ENCODE data around the gene RNF169.

RNF169 gene

DNA sequence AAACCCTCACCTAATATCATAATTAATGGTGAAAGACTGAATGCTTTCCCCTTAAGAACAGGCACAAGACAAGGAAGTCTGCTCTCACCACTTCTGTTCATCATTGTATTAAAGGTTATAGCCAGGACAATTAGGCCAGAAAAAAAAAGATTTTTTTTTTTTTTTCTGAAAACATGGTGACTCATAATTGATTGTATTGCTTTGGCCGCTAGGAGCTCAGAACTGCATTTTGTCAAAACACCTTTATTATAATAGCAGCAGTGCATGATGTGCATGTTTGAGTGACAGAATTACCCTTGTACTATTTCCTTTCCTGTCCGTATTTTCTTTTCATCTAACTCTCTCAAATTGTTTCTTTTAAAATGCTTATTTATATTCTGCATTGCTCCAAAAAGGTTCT is 98.1 kb downstream of the RNF169 start:
- Histone ChIP-seq H3K4me1 (no peaks in the 10 kb centered on the region), H3K36me3 (peaks cover 21 to 83% (median 44%) of the 10 kb centered on the region in 3 donors), H3K27me3 (no peaks in the 10 kb centered on the region), H3K9me3 (no peaks in the 10 kb centered on the region), H3K4me3 (no peak overlapping the region), H3K27ac (no peak overlapping the region)
- intact Hi-C loops (cut with DNase I; ENCODE audit: low total_unique reads): no loop called here
- TF ChIP-seq, protein P1, sequence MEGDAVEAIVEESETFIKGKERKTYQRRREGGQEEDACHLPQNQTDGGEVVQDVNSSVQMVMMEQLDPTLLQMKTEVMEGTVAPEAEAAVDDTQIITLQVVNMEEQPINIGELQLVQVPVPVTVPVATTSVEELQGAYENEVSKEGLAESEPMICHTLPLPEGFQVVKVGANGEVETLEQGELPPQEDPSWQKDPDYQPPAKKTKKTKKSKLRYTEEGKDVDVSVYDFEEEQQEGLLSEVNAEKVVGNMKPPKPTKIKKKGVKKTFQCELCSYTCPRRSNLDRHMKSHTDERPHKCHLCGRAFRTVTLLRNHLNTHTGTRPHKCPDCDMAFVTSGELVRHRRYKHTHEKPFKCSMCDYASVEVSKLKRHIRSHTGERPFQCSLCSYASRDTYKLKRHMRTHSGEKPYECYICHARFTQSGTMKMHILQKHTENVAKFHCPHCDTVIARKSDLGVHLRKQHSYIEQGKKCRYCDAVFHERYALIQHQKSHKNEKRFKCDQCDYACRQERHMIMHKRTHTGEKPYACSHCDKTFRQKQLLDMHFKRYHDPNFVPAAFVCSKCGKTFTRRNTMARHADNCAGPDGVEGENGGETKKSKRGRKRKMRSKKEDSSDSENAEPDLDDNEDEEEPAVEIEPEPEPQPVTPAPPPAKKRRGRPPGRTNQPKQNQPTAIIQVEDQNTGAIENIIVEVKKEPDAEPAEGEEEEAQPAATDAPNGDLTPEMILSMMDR (IDR thresholded peaks at IDR 0.05): no peak
- no peak for DNase-seq

DNA sequence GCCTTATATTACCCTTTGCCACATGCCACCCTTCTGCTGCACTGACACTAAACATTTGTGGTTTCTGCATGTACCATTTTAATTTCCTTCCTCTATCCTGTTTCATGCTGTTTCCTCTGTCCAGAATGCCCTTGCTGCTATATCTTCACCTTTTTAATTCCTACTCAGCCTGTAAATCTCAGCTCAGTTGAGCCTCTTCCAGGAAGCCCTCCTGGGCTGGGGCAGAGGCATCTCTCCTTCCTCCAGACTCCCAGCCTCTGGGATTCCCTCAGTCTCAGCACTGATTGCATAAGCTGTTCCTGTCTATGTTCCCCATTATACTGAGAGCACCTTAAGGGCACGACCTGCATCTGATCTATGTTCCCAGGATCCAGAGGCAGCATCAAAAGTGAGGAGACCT is 98.7 kb downstream of the RNF169 start:
- no peaks in the 10 kb centered on the region for H3K9me3 ChIP-seq
- no peak overlapping the region for H3K4me3 ChIP-seq
- no peak for DNase-seq
- intact Hi-C loops (cut with DNase I; ENCODE audit: low total_unique reads): no loop called here
- no peak overlapping the region for H3K27ac ChIP-seq
- peaks cover 21 to 81% (median 44%) of the 10 kb centered on the region in 3 donors for H3K36me3 ChIP-seq
- no peaks in the 10 kb centered on the region for H3K4me1 ChIP-seq
- no peaks in the 10 kb centered on the region for H3K27me3 ChIP-seq
- TF ChIP-seq, protein P1 (IDR thresholded peaks at IDR 0.05): no peak

DNA sequence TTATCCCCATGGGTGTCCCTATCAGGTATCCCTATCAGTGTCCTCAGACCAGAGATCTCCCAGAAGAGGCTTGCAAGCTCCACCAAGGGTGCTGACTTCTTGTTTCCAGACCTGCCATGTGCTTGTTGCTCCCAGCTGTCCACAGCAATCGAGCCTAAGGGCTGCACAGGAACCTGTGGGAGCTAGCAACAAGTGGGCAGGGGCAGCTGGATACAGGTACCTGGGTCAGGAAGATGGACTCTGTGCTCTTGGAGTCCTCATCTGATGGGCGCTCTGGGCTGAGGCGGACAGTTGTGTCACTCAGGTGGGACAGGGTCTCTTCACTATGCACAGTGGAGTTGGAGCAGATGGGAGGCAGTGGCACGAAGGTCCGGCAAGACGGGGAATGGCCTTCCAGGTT is 99.2 kb downstream of the RNF169 start:
- no peaks in the 10 kb centered on the region for H3K9me3 ChIP-seq
- intact Hi-C loops (cut with DNase I; ENCODE audit: low total_unique reads): no loop called here
- no peak for DNase-seq
- H3K27ac ChIP-seq: no peak overlapping the region
- peaks cover 20 to 81% (median 44%) of the 10 kb centered on the region in 3 donors for H3K36me3 ChIP-seq
- H3K27me3 ChIP-seq: no peaks in the 10 kb centered on the region
- TF ChIP-seq, protein P1 (IDR thresholded peaks at IDR 0.05): no peak
- no peaks in the 10 kb centered on the region for H3K4me1 ChIP-seq
- no peak overlapping the region for H3K4me3 ChIP-seq

DNA sequence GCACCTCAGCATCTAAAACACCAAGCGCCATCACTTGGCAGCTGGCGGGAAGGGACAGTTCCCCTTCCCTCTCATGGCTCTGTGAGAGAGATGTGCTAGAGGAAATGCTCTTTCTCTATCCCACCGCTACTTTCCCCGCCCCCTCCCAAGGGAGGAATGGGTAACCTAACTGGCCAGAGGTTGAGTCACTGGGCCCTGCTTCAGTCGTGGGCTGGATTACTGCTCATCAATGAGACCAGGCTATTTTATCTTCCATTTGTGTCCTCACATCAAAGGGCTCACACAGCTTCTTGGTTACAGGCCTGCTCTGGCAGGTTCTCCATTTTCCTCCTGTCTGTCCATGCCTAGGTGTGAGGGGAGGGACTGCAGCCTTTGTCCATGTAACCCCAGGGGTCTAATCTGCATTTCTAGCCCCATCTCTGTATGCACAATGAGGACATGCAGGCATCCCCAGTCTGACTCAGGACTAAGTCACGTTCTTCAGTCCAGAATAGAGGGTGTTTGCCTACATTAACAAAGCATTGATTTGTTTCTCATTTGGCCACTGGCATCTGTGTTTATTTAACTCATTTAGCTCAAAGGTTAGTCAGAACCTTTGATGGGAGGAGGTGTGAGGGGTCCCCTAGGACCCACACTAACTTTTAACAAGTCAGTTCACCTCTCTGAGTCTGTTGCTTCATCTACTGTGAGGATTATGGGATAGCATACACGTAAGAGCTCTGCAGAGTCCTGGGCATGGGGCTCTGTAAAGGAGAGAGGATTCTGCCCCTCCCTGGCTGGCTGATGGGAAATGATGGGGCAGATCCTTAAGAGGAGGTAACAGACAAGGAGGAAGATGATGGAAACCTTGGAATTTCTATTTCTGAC is 101.1 kb downstream of the RNF169 start:
- Histone ChIP-seq H3K27ac (no peak overlapping the region), H3K4me1 (no peaks in the 10 kb centered on the region), H3K9me3 (no peaks in the 10 kb centered on the region), H3K4me3 (no peak overlapping the region), H3K27me3 (no peaks in the 10 kb centered on the region), H3K36me3 (peaks cover 8 to 76% (median 28%) of the 10 kb centered on the region in 3 donors)
- intact Hi-C loops (cut with DNase I; ENCODE audit: low total_unique reads): no loop called here
- TF ChIP-seq, protein P1 (IDR thresholded peaks at IDR 0.05): no peak
- DNase-seq: no peak

DNA sequence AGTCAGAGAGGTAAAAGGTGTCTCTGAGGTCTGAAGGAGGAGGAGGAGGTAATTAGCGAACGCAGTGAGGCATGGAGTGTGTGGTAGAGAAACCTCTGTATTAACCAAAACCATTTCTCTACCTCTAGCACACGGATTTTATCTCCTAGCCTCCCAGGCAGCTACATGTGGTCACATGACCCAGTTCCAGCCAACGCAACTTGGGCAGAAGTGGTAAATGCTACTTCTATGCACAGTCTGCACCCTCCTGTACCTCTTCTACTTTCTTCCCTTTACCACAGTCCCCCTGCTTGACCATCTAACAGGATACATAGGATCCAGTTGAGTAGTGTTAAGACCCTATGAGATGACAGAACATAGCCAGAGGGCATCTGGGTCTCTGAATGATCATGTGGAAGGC is 104.6 kb downstream of the RNF169 start:
- intact Hi-C loops (cut with DNase I; ENCODE audit: low total_unique reads): no loop called here
- Histone ChIP-seq H3K27ac (no peak overlapping the region), H3K9me3 (no peaks in the 10 kb centered on the region), H3K36me3 (peaks cover 2 to 81% (median 35%) of the 10 kb centered on the region in 3 donors), H3K4me1 (no peaks in the 10 kb centered on the region), H3K4me3 (no peak overlapping the region), H3K27me3 (no peaks in the 10 kb centered on the region)
- TF ChIP-seq, protein P1 (IDR thresholded peaks at IDR 0.05): no peak
- no peak for DNase-seq
